HEK293T (cell line): Measurements from ENCODE around the gene PNMA3.

Experiments used
- BHLHE40 ChIP-seq: fragments of 450-650 bp; IDR thresholded peaks from 2 replicates; pipeline ENCODE4 v1.6.1; 2016; ENCODE audit warnings: mild to moderate bottlenecking, moderate library complexity, borderline replicate concordance
- FOXA1 ChIP-seq: fragments of 450-650 bp; IDR thresholded peaks from 2 replicates; pipeline ENCODE4 v1.6.1; 2016; ENCODE audit warnings: mild to moderate bottlenecking
- FOXK2 ChIP-seq: fragments of 450-650 bp; IDR thresholded peaks from 2 replicates; pipeline ENCODE4 v1.6.1; 2016; ENCODE audit warnings: mild to moderate bottlenecking
- FOXM1 ChIP-seq: fragments of 450-650 bp; IDR thresholded peaks from 2 replicates; pipeline ENCODE4 v1.6.1; 2017; ENCODE audit warnings: mild to moderate bottlenecking, borderline replicate concordance
- L3MBTL2 ChIP-seq: fragments of 450-650 bp; conservative IDR thresholded peaks from 2 replicates; pipeline ENCODE4 v1.6.1; 2016; ENCODE audit warnings: mild to moderate bottlenecking
- LEF1 ChIP-seq: fragments of 450-650 bp; IDR thresholded peaks from 2 replicates; pipeline ENCODE4 v1.6.1; 2017; ENCODE audit warnings: mild to moderate bottlenecking, borderline replicate concordance
- SP1 ChIP-seq: fragments of 450-650 bp; IDR thresholded peaks from 2 replicates; pipeline ENCODE4 v1.6.1; 2017
- SUZ12 ChIP-seq: fragments of 450-650 bp; IDR thresholded peaks from 2 replicates; pipeline ENCODE4 v1.6.1; 2016; ENCODE audit warnings: mild to moderate bottlenecking
- TARDBP ChIP-seq: fragments of 450-650 bp; IDR thresholded peaks from 2 replicates; pipeline ENCODE4 v1.6.1; 2016
- ZNF384 ChIP-seq: fragments of 450-650 bp; IDR thresholded peaks from 2 replicates; pipeline ENCODE4 v1.6.1; 2016

- TF ChIP-seq LEF1 (no peak), BHLHE40 (no peak), FOXM1 (no peak), L3MBTL2 (no peak), SP1 (no peak), SUZ12 (no peak), FOXA1 (no peak), TARDBP (no peak), FOXK2 (no peak), ZNF384 (no peak)
Observed at GRCh38 chrX:153061732-153062131, 5.5 kb downstream of the PNMA3 start.
